Hematopoietic multipotent progenitor cell treated with erythropoietin and hydrocortisone succinate and interleukin-3 and kit ligand, for 17 days (in vitro differentiated cells): ENCODE results near the gene ZNF438.

Source experiments
- DNase-seq: peaks from one replicate; pipeline ENCODE4 v3.0.0-alpha.2; 2015; ENCODE audit warnings: low spot score

The ZNF438 gene

GRCh38 chr10:30825495-30825894 is 206.2 kb downstream of the ZNF438 start:
- no peak for DNase-seq

- DNase-seq: no peak
Measured at GRCh38 chr10:30825022-30825421, 206.6 kb downstream of the ZNF438 start.

- no peak for DNase-seq
Measured at GRCh38 chr10:30823651-30824050, 208.0 kb downstream of the ZNF438 start.

- DNase-seq: no peak
Measured at GRCh38 chr10:30822693-30823465, 208.8 kb downstream of the ZNF438 start.

- DNase-seq: peak; percentile 6
Measured at GRCh38 chr10:30821994-30822692, 209.5 kb downstream of the ZNF438 start.

- DNase-seq: peak; percentile 56
Measured at GRCh38 chr10:30821261-30821993, 210.2 kb downstream of the ZNF438 start.

GRCh38 chr10:30820261-30820991 is 211.2 kb downstream of the ZNF438 start:
- DNase-seq: peak; percentile 14

GRCh38 chr10:30819341-30820181 is 212.1 kb downstream of the ZNF438 start:
- peak; percentile 5 for DNase-seq

- no peak for DNase-seq
Measured at GRCh38 chr10:30818854-30819253, 212.8 kb downstream of the ZNF438 start.

- DNase-seq: peak; percentile 17
Measured at GRCh38 chr10:30818010-30818660, 213.5 kb downstream of the ZNF438 start.

- no peak for DNase-seq
Measured at GRCh38 chr10:30817541-30817940, 214.1 kb downstream of the ZNF438 start.

- no peak for DNase-seq
Measured at GRCh38 chr10:30816820-30817171, 214.9 kb downstream of the ZNF438 start.

GRCh38 chr10:30816159-30816819 is 215.4 kb downstream of the ZNF438 start:
- no peak for DNase-seq

- DNase-seq: no peak
Measured at GRCh38 chr10:30813872-30814481, 217.7 kb downstream of the ZNF438 start.

- DNase-seq: no peak
Measured at GRCh38 chr10:30812018-30812851, 219.4 kb downstream of the ZNF438 start.

- DNase-seq: no peak
Measured at GRCh38 chr10:30811276-30812017, 220.2 kb downstream of the ZNF438 start.

- no peak for DNase-seq
Measured at GRCh38 chr10:30810416-30810815, 221.2 kb downstream of the ZNF438 start.

- DNase-seq: no peak
Measured at GRCh38 chr10:30806850-30807249, 224.8 kb downstream of the ZNF438 start.
